ENCODE results near the gene ARHGAP8. TPM values are rescaled to one million over a fixed set of nuclear protein-coding genes. Genes with fewer than 3 reads are reported as not detected.

ARHGAP8 gene
- total and polyA plus RNA-seq, 2 donors (not counting 1 experiment from before 2014, with no cell fraction given), result 0.07 to 0.17 TPM

- Histone ChIP-seq H3K4me1 (ENCODE audit: control insufficient read depth, extremely low read depth, insufficient read depth, low read length) (no peaks in the 10 kb centered on the region), H2AFZ (ENCODE audit: low read length) (no peak overlapping the region), H3K27ac (ENCODE audit: insufficient read depth, low read length) (no peak overlapping the region)
These were observed 107.9 kb downstream of the ARHGAP8 start for GRCh38 chr22:44860311-44860710.

GRCh38 chr22:44861245-44861644 lies 108.9 kb downstream of the ARHGAP8 start:
- Histone ChIP-seq H3K9ac (ENCODE audit: insufficient read depth, low read length) (no peak overlapping the region), H4K20me1 (ENCODE audit: control insufficient read depth, extremely low read depth, insufficient read depth, low read length) (no peaks in the 10 kb centered on the region), H3K27me3 (ENCODE audit: control insufficient read depth, insufficient read depth, low read length) (no peaks in the 10 kb centered on the region), H3K9me3 (ENCODE audit: control insufficient read depth, insufficient read depth, low read depth, low read length) (no peaks in the 10 kb centered on the region), H2AFZ (ENCODE audit: low read length) (no peak overlapping the region), H3K4me3 (replicated peaks in 1 of 4; ENCODE audit: control extremely low read depth in 1 of 4, insufficient read depth in 1 of 4, low read depth in 3 of 4, low read length in 4 of 4) (no peak overlapping the region), H3K27ac (ENCODE audit: insufficient read depth, low read length) (no peak overlapping the region), H3K36me3 (ENCODE audit: control insufficient read depth, insufficient read depth, low read length) (no peaks in the 10 kb centered on the region), H3K4me1 (ENCODE audit: control insufficient read depth, extremely low read depth, insufficient read depth, low read length) (no peaks in the 10 kb centered on the region), H3K4me2 (ENCODE audit: extremely low read depth, insufficient read depth, low read length) (no peak overlapping the region), H3K79me2 (ENCODE audit: control insufficient read depth, insufficient read depth, low read length) (no peaks in the 10 kb centered on the region)
- DNase-seq (ENCODE audit: low read depth in 2 of 2), result no peak
- TF ChIP-seq CTCF (conservative IDR thresholded peaks at IDR 0.05 in 1 of 2, IDR thresholded peaks at IDR 0.05 in 1 of 2; ENCODE audit: low read depth in 1 of 2, low read length in 2 of 2) (no peak), EZH2 (IDR thresholded peaks at IDR 0.05; ENCODE audit: low read length, missing control alignments) (no peak)

More at GRCh38 chr22:44860311-44860710, 107.9 kb downstream of the ARHGAP8 start:
- Histone ChIP-seq H3K9me3 (ENCODE audit: control insufficient read depth, insufficient read depth, low read depth, low read length) (no peaks in the 10 kb centered on the region), H4K20me1 (ENCODE audit: control insufficient read depth, extremely low read depth, insufficient read depth, low read length) (no peaks in the 10 kb centered on the region), H3K27me3 (ENCODE audit: control insufficient read depth, insufficient read depth, low read length) (no peaks in the 10 kb centered on the region), H3K36me3 (ENCODE audit: control insufficient read depth, insufficient read depth, low read length) (no peaks in the 10 kb centered on the region), H3K4me2 (ENCODE audit: extremely low read depth, insufficient read depth, low read length) (no peak overlapping the region), H3K9ac (ENCODE audit: insufficient read depth, low read length) (no peak overlapping the region), H3K79me2 (ENCODE audit: control insufficient read depth, insufficient read depth, low read length) (no peaks in the 10 kb centered on the region), H3K4me3 (replicated peaks in 1 of 4; ENCODE audit: control extremely low read depth in 1 of 4, insufficient read depth in 1 of 4, low read depth in 3 of 4, low read length in 4 of 4) (no peak overlapping the region)
- no peak for DNase-seq (ENCODE audit: low read depth in 2 of 2)
- TF ChIP-seq CTCF (conservative IDR thresholded peaks at IDR 0.05 in 1 of 2, IDR thresholded peaks at IDR 0.05 in 1 of 2; ENCODE audit: low read depth in 1 of 2, low read length in 2 of 2), result no peak
- TF ChIP-seq EZH2 (IDR thresholded peaks at IDR 0.05; ENCODE audit: low read length, missing control alignments), result no peak

GRCh38 chr22:44862281-44862680 lies 109.9 kb downstream of the ARHGAP8 start:
- H2AFZ ChIP-seq (ENCODE audit: low read length), result no peak overlapping the region
- no peaks in the 10 kb centered on the region for H3K27me3 ChIP-seq (ENCODE audit: control insufficient read depth, insufficient read depth, low read length)
- H3K79me2 ChIP-seq (ENCODE audit: control insufficient read depth, insufficient read depth, low read length), result no peaks in the 10 kb centered on the region
- DNase-seq (ENCODE audit: low read depth in 2 of 2), result no peak
- no peaks in the 10 kb centered on the region for H3K4me1 ChIP-seq (ENCODE audit: control insufficient read depth, extremely low read depth, insufficient read depth, low read length)
- no peaks in the 10 kb centered on the region for H3K9me3 ChIP-seq (ENCODE audit: control insufficient read depth, insufficient read depth, low read depth, low read length)
- no peak overlapping the region for H3K27ac ChIP-seq (ENCODE audit: insufficient read depth, low read length)
- H3K9ac ChIP-seq (ENCODE audit: insufficient read depth, low read length), result no peak overlapping the region
- no peak overlapping the region for H3K4me3 ChIP-seq (replicated peaks in 1 of 4; ENCODE audit: control extremely low read depth in 1 of 4, insufficient read depth in 1 of 4, low read depth in 3 of 4, low read length in 4 of 4)
- H3K36me3 ChIP-seq (ENCODE audit: control insufficient read depth, insufficient read depth, low read length), result no peaks in the 10 kb centered on the region
- no peaks in the 10 kb centered on the region for H4K20me1 ChIP-seq (ENCODE audit: control insufficient read depth, extremely low read depth, insufficient read depth, low read length)
- TF ChIP-seq CTCF (conservative IDR thresholded peaks at IDR 0.05 in 1 of 2, IDR thresholded peaks at IDR 0.05 in 1 of 2; ENCODE audit: low read depth in 1 of 2, low read length in 2 of 2), result no peak
- no peak for TF ChIP-seq EZH2 (IDR thresholded peaks at IDR 0.05; ENCODE audit: low read length, missing control alignments)
- no peak overlapping the region for H3K4me2 ChIP-seq (ENCODE audit: extremely low read depth, insufficient read depth, low read length)
